Nephron progenitor cell (in vitro differentiated cells): ENCODE results near the gene H6PD.

Experiments
- DNase-seq: peaks from one replicate; pipeline ENCODE4 v3.0.0; 2021
- H3K27ac Mint-ChIP-seq: 2 replicates; pipeline ENCODE4 v1.8.0; 2021; ENCODE audit warnings: mild to moderate bottlenecking, moderate library complexity, mixed read lengths
- H3K27me3 Mint-ChIP-seq: 2 replicates; pipeline ENCODE4 v1.8.0; 2021; ENCODE audit warnings: mild to moderate bottlenecking, low read depth, mixed read lengths; ENCODE audit not compliant: poor library complexity
- H3K36me3 Mint-ChIP-seq: 2 replicates; pipeline ENCODE4 v1.8.0; 2021; ENCODE audit warnings: low read depth, mixed read lengths
- H3K4me1 Mint-ChIP-seq: 2 replicates; pipeline ENCODE4 v1.8.0; 2021; ENCODE audit warnings: mixed read lengths
- H3K4me3 Mint-ChIP-seq: 2 replicates; pipeline ENCODE4 v1.8.0; 2021; ENCODE audit warnings: mild to moderate bottlenecking, moderate library complexity, mixed read lengths
- H3K9me3 Mint-ChIP-seq: 2 replicates; pipeline ENCODE4 v1.8.0; 2021; ENCODE audit warnings: mild to moderate bottlenecking, moderate library complexity, mixed read lengths
- TF ChIP-seq, protein P1 (sequence below): fragments of 200-600 bp; sonication (generic); IDR thresholded peaks from 2 replicates; pipeline ENCODE4 v1.5.0; 2021; ENCODE audit warnings: antibody characterized with exemption

H6PD gene

DNA sequence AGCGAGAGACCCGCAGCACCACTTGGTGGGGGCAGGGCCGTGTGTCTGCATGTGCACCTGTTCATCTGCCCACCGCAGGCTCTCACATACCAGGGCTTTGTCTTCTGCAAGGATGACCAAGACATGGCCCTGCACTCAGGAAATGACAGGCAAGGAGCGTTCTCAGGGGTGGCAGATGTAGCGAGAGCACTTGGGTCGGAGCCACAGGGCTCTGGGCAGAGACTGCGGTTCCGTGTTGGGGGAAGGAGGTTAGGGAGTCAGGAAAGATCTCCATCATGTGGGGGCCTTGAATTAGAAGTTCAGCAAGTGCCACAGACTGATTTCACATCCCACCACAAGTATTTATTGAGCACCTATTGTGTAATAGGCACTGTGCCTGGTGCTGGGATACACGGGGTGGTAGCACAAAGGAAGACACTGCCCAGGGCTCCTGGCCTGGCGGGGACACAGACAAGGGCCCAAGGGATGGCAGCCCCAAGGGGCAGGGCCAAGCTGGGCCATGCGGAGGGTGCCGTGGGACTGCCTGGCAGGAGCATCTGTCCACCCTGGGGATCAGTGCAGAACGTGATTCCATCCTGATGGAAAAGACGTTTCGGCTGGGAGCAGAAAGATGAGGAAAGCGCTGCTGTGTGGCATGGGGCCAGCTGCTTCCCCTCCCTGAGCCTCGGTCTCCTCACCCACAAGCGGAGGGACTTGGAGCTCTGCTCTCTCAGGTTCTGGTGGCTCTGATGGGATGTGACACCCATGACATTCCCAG is 46.7 kb downstream of the H6PD start:
- H3K27ac Mint-ChIP-seq, result no peak overlapping the region
- no peak overlapping the region for H3K4me3 Mint-ChIP-seq
- peaks cover 52% of the 10 kb centered on the region for H3K4me1 Mint-ChIP-seq
- no peak for DNase-seq
- H3K27me3 Mint-ChIP-seq, result peaks cover 5% of the 10 kb centered on the region
- peaks cover 13% of the 10 kb centered on the region for H3K36me3 Mint-ChIP-seq
- H3K9me3 Mint-ChIP-seq, result peaks cover 26% of the 10 kb centered on the region
- TF ChIP-seq, protein P1, sequence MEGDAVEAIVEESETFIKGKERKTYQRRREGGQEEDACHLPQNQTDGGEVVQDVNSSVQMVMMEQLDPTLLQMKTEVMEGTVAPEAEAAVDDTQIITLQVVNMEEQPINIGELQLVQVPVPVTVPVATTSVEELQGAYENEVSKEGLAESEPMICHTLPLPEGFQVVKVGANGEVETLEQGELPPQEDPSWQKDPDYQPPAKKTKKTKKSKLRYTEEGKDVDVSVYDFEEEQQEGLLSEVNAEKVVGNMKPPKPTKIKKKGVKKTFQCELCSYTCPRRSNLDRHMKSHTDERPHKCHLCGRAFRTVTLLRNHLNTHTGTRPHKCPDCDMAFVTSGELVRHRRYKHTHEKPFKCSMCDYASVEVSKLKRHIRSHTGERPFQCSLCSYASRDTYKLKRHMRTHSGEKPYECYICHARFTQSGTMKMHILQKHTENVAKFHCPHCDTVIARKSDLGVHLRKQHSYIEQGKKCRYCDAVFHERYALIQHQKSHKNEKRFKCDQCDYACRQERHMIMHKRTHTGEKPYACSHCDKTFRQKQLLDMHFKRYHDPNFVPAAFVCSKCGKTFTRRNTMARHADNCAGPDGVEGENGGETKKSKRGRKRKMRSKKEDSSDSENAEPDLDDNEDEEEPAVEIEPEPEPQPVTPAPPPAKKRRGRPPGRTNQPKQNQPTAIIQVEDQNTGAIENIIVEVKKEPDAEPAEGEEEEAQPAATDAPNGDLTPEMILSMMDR, result no peak

DNA sequence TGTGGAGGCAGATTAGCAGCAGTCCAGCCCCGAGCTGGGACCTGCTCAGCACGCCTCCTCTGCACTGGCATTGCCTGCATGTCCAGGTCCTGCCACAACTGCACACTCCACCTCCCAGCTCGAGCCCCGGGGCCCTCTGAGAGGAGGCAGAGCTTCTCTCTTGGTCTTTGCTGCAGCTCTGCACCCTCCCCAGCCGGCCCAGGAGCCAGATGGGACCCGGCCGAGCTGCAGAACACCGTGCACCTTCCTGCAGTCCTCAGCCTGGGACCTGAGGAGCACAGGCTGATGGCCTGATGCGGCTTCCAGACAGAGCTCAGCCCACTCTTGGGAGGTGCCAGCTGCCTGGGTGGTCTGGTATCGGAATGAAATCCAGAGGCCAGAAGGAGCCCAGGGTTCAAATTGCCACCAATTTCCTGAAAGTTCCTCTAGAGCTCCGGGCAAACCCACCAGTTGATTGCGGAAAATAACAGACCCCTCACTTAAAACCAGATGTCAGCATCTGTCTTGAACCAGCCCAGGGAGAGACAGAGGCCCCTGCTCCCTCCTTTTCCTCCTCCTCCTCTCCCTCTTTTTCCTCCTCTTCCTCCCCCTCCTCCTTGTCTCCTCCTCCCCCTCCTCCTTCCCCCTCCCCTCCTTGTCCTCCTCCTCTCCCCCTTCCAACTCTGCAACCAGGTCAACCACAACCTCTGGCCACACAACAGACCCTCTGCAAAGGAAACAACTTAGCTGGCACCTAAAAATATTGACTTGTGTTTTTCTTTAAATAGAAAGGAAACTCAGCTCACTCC is 47.5 kb downstream of the H6PD start:
- no peak overlapping the region for H3K27ac Mint-ChIP-seq
- peaks cover 51% of the 10 kb centered on the region for H3K4me1 Mint-ChIP-seq
- H3K9me3 Mint-ChIP-seq, result peaks cover 33% of the 10 kb centered on the region
- DNase-seq, result no peak
- H3K27me3 Mint-ChIP-seq, result peaks cover 5% of the 10 kb centered on the region
- peaks cover 13% of the 10 kb centered on the region for H3K36me3 Mint-ChIP-seq
- TF ChIP-seq, protein P1, result no peak
- H3K4me3 Mint-ChIP-seq, result no peak overlapping the region

DNA sequence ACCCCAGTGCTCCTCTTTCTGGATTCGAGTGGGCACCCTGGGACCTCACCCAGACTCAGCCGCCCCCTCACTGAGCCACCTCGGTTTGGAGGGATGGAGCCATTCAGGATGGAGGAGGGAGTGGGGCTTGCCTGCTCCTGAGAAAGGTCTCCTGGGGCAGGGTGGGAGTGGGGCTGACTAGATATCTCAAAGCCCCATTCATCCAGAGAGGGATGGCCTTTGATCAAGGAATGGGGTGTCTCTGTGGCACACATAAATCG is 48.1 kb downstream of the H6PD start:
- Mint-ChIP-seq H3K4me1 (peaks cover 51% of the 10 kb centered on the region), H3K36me3 (peaks cover 13% of the 10 kb centered on the region), H3K27me3 (peaks cover 5% of the 10 kb centered on the region), H3K27ac (peak overlapping the region; percentile 32), H3K9me3 (peaks cover 39% of the 10 kb centered on the region), H3K4me3 (no peak overlapping the region)
- TF ChIP-seq, protein P1, result no peak
- DNase-seq, result no peak

DNA sequence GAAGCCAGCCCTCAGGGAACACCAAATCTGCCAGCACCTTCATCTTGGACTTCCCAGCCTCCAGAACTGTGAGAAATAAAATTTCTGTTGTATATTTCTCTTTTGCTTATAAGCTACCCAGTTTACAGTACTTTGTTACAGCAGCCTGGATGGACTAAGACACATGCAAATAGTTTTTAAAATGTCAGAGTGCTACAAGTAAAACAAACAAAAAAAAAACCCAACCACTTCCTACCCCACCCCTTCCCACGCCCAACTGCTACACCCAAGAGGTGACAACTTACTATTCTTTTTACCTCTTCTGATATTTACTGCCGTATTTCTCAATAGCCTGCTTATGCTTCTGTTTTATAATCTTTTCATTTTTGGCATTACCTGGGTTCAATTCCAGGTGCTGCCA is 49.5 kb downstream of the H6PD start:
- Mint-ChIP-seq H3K4me3 (no peak overlapping the region), H3K9me3 (peaks cover 52% of the 10 kb centered on the region), H3K27ac (no peak overlapping the region), H3K4me1 (peaks cover 43% of the 10 kb centered on the region), H3K36me3 (peaks cover 16% of the 10 kb centered on the region), H3K27me3 (peaks cover 5% of the 10 kb centered on the region)
- DNase-seq, result no peak
- TF ChIP-seq, protein P1, result no peak

DNA sequence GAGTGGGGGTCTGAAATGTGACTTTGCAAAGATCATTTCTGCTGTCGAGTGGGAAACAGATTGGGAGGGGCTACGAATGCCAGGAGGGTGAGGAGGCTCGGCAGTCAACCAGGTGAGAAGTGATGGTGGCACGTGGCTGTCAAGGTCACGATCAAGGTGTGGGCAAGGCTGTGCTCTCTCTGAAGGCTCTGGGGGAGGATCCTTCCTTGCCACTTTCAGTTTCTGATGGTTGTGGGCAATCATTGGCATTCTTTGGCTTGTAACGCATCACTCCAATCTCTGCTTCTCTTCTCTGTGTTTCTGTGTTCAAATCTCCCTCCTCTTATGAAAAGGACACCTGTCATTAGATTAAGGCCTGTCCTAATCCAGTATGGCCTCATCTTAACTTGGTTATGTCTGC is 52.0 kb downstream of the H6PD start:
- Mint-ChIP-seq H3K27me3 (peaks cover 7% of the 10 kb centered on the region), H3K4me3 (no peak overlapping the region), H3K27ac (no peak overlapping the region), H3K36me3 (peaks cover 18% of the 10 kb centered on the region), H3K4me1 (peaks cover 31% of the 10 kb centered on the region), H3K9me3 (peaks cover 53% of the 10 kb centered on the region)
- TF ChIP-seq, protein P1, result no peak
- DNase-seq, result no peak
